Measurements from ENCODE around the gene GALNS. TPM values are rescaled to one million over a fixed set of nuclear protein-coding genes. Genes with fewer than 3 reads are reported as not detected.
"Not testable (repeated sequence)": the region's sequence is repeated elsewhere in the genome, so short reads cannot be mapped to it uniquely, and the experiment has no call there.

Gene GALNS
- total RNA-seq, 1 experiment from 2014 or later, result 15.2 TPM

GRCh38 chr16:88774544-88775393 is 82.0 kb downstream of the GALNS start:
- DNase-seq (ENCODE audit: low read depth, low spot score), result no peak
- in situ Hi-C loops (cut with HindIII; ENCODE audit: low pct_unique_long_range_greater_than_20kb, low sequenced_read_pairs), result no loop called here

GRCh38 chr16:88773812-88774291 is 82.9 kb downstream of the GALNS start:
- in situ Hi-C loops (cut with HindIII; ENCODE audit: low pct_unique_long_range_greater_than_20kb, low sequenced_read_pairs), result no loop called here
- no peak for DNase-seq (ENCODE audit: low read depth, low spot score)

- in situ Hi-C loops (cut with HindIII; ENCODE audit: low pct_unique_long_range_greater_than_20kb, low sequenced_read_pairs), result no loop called here
- no peak for DNase-seq (ENCODE audit: low read depth, low spot score)
Observed at GRCh38 chr16:88772871-88773811, 83.6 kb downstream of the GALNS start.

DNA sequence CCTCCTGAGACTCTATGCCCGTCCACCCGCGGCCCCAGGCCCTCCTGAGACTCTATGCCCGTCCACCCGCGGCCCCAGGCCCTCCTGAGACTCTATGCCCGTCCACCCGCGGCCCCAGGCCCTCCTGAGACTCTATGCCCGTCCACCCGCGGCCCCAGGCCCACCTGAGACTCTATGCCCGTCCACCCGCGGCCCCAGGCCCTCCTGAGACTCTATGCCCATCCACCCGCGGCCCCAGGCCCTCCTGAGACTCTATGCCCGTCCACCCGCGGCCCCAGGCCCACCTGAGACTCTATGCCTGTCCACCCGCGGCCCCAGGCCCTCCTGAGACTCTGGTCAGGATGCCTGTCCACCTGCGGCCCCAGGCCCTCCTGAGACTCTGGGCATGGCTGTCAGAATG is 85.0 kb downstream of the GALNS start:
- in situ Hi-C loops (cut with HindIII; ENCODE audit: low pct_unique_long_range_greater_than_20kb, low sequenced_read_pairs); DNase-seq (ENCODE audit: low read depth, low spot score): not testable (repeated sequence)

GRCh38 chr16:88771294-88771772 is 85.4 kb downstream of the GALNS start:
- in situ Hi-C loops (cut with HindIII; ENCODE audit: low pct_unique_long_range_greater_than_20kb, low sequenced_read_pairs), result no loop called here
- no peak for DNase-seq (ENCODE audit: low read depth, low spot score)

DNA sequence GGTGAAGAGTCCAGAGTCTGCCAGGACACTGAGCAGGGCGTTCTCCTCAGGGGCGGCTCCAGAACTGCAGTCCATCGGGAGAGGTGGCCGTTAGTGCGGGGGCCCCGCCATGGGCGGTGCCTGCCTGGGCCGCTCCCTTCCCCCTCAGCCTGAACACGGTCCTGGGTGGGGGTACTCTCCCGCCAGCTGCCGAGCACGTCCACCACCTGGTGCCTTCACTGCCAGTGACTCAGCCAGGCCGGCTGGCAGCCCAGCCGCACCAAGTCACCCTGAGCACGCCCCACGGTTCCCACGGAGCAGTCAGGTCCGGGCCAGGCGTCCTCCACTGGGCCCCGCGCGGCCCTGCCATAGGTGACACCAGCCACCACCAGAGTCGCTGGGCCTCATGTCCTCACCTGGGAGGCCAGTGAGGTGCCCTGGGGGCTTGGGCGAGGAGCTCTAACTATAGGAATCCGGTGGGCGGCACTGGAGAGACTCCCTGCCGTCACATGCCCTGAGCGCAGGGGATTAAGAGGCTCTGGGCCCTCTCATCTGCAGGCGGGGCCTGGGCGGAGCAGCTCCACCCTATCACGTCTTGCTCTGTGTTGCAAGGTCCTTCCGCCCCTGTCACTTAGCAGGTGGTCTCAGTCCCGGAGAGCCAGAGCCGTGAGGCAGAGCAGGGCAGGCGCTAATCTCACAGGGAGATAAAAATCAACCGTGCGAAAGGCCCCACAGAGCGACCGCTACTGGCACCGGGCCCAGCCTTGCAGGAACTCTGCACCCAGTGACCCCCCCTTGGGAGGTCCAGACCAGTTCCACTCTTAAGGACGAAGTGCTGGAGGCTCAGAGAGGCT is 86.1 kb downstream of the GALNS start:
- DNase-seq (ENCODE audit: low read depth, low spot score), result no peak

GRCh38 chr16:88769617-88770460 is 86.9 kb downstream of the GALNS start:
- in situ Hi-C loops (cut with HindIII; ENCODE audit: low pct_unique_long_range_greater_than_20kb, low sequenced_read_pairs), result no loop called here
- peak; percentile 32 for DNase-seq (ENCODE audit: low read depth, low spot score)

More for the DNA sequence above, 86.1 kb downstream of the GALNS start:
- in situ Hi-C loops (cut with HindIII; ENCODE audit: low pct_unique_long_range_greater_than_20kb, low sequenced_read_pairs), result no loop called here

DNA sequence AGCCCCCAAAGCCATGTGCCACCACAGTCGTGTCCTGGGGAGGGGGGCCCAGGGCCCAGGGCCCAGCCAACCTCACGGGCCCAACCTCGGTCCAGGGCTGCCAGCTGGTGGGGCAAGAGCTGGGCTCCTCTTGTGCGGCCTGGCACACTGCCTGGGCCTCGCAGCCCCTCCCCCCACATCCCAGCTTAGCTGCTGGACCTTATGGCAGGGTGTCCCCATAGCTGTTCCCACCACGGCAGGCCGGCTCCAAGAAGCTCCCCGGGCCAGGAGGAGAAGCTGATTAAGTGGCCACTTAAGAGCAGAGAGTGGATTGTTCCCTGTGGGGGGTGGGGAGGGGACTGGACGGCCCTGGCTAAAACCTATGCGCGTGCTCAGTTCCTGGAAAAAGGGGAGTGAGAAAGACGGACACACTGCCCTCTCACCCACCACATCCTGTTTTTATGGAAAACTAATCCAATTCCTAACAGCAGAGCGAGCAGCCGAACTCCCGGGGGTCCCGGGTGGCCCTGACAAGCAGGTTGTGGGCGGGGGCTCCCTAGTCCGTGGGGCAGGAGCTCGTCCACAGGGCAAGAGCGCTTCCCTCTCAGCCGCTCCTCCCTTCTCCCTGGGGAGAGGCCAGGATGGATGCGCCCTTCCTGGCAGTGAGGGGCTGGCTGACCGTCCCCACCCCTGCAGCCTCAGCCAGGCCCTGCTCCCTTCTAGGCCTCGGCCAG is 88.5 kb downstream of the GALNS start:
- DNase-seq (ENCODE audit: low read depth, low spot score), result no peak

DNA sequence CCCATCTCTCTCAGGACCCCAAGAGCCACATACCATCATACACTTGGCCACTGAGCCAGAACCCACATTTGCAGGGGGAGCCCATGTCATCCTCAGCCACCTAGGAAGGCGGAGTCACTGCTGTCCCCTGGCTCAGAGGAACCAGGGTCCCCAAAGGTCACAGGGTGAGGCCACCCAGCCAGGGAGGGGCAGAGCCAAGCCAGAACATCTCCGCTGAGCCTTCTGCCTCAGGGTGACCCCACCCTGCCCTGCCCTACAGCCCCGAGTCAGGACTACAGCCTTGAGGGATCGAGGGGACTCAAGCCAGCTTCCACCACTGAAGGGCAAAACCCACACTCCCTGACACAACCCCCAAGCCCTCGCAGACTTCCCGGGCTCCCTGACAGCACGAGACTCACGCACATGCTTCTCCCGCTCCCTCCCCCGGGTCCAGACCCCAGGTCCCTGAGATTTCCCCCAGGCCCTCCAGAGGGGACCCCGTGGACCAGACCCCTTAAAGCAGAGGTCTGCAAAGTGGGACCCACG is 89.1 kb downstream of the GALNS start:
- in situ Hi-C loops (cut with HindIII; ENCODE audit: low pct_unique_long_range_greater_than_20kb, low sequenced_read_pairs), result no loop called here
- no peak for DNase-seq (ENCODE audit: low read depth, low spot score)

More for the DNA sequence above, 88.5 kb downstream of the GALNS start:
- in situ Hi-C loops (cut with HindIII; ENCODE audit: low pct_unique_long_range_greater_than_20kb, low sequenced_read_pairs), result no loop called here

GRCh38 chr16:88766975-88767374 is 89.8 kb downstream of the GALNS start:
- in situ Hi-C loops (cut with HindIII; ENCODE audit: low pct_unique_long_range_greater_than_20kb, low sequenced_read_pairs), result no loop called here

GRCh38 chr16:88764913-88765349 is 91.8 kb downstream of the GALNS start:
- DNase-seq (ENCODE audit: low read depth, low spot score), result no peak

More at GRCh38 chr16:88766975-88767374, 89.8 kb downstream of the GALNS start:
- DNase-seq (ENCODE audit: low read depth, low spot score), result no peak

DNA sequence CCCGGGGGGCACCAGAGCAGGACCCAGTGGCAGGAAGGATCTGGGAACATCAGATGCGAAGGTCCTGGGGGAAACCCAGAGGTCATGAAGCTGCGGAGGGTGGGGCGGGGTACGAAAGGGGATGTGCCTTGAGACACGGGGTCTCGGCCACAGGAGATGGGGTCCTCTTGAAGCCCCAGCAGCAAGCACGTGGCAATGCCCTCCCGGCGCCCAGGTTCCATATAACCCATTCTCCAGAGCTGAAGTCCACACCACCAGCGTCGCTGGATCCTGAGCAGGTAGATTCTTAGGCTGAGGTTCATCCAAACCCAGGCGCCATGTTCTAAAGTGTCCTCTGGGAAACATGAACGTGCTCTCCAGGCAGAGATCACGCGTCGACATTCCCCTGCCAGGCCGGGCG is 92.7 kb downstream of the GALNS start:
- DNase-seq (ENCODE audit: low read depth, low spot score), result no peak
- in situ Hi-C loops (cut with HindIII; ENCODE audit: low pct_unique_long_range_greater_than_20kb, low sequenced_read_pairs), result no loop called here

More at GRCh38 chr16:88764913-88765349, 91.8 kb downstream of the GALNS start:
- in situ Hi-C loops (cut with HindIII; ENCODE audit: low pct_unique_long_range_greater_than_20kb, low sequenced_read_pairs), result no loop called here

Data from SK-MEL-5 (cell line).